SIG-M5 (cell line): ENCODE results near the gene ASPA.
"Not testable (repeated sequence)": the region's sequence is repeated elsewhere in the genome, so short reads cannot be mapped to it uniquely, and the experiment has no call there.

Source experiments
- DNase-seq: peaks from one replicate; lab custom pipeline; 2025; lab: John Stamatoyannopoulos, UW

The ASPA gene

GRCh38 chr17:3475812-3476610 lies at the start of gene ASPA:
TSS of gene ASPA (plus strand) at chr17:3475997. CDS start at chr17:3476160, 163 bp downstream.
- no peak for DNase-seq

- DNase-seq, result not testable (repeated sequence)
Measured at GRCh38 chr17:3433215-3433614, 42.6 kb upstream of the ASPA start.

- no peak for DNase-seq
Measured at GRCh38 chr17:3433741-3434140, 42.1 kb upstream of the ASPA start, which contains the start of gene OR1E2. TSS of gene OR1E2 (minus strand) at chr17:3433841. CDS start at chr17:3433841, 0 bp downstream.

GRCh38 chr17:3438368-3438767 lies 37.4 kb upstream of the ASPA start:
- DNase-seq, result no peak

GRCh38 chr17:3440451-3440850 lies 35.3 kb upstream of the ASPA start:
- no peak for DNase-seq

- DNase-seq, result no peak
Measured at GRCh38 chr17:3447625-3448024, 28.2 kb upstream of the ASPA start.

- no peak for DNase-seq
Measured at GRCh38 chr17:3448059-3448665, 27.6 kb upstream of the ASPA start.

GRCh38 chr17:3466355-3466754 lies 9.4 kb upstream of the ASPA start:
- DNase-seq, result not testable (repeated sequence)

GRCh38 chr17:3469529-3469928 lies 6.3 kb upstream of the ASPA start:
- no peak for DNase-seq

GRCh38 chr17:3471599-3471998 lies 4.2 kb upstream of the ASPA start, which contains the start of gene SPATA22:
TSS of gene SPATA22 (minus strand) at chr17:3471819. CDS start at chr17:3469325, 2,494 bp downstream.
- DNase-seq, result no peak

- no peak for DNase-seq
Measured at GRCh38 chr17:3472137-3472536, 3.7 kb upstream of the ASPA start.

GRCh38 chr17:3474212-3474611 lies 1.6 kb upstream of the ASPA start:
- DNase-seq, result no peak

- DNase-seq, result no peak
Measured at GRCh38 chr17:3475251-3475685, 529 bp upstream of the ASPA start.

GRCh38 chr17:3479988-3480387 lies 4.2 kb downstream of the ASPA start:
- DNase-seq, result no peak

GRCh38 chr17:3482852-3483251 lies 7.1 kb downstream of the ASPA start:
- DNase-seq, result no peak

- no peak for DNase-seq
Measured at GRCh38 chr17:3485481-3486068, 9.8 kb downstream of the ASPA start.

GRCh38 chr17:3497101-3497500 lies 21.3 kb downstream of the ASPA start:
- DNase-seq, result no peak

- DNase-seq, result no peak
Measured at GRCh38 chr17:3501344-3501743, 25.5 kb downstream of the ASPA start.

GRCh38 chr17:3502466-3502865 lies 26.7 kb downstream of the ASPA start:
- DNase-seq, result no peak

GRCh38 chr17:3503285-3503684 lies 27.5 kb downstream of the ASPA start:
- DNase-seq, result no peak

- no peak for DNase-seq
Measured at GRCh38 chr17:3505008-3505407, 29.2 kb downstream of the ASPA start.

GRCh38 chr17:3506054-3506453 lies 30.3 kb downstream of the ASPA start:
- DNase-seq, result no peak

- no peak for DNase-seq
Measured at GRCh38 chr17:3507071-3507470, 31.3 kb downstream of the ASPA start.
